ENCODE results near the gene MARCHF6.
"Not testable (repeated sequence)": the region's sequence is repeated elsewhere in the genome, so short reads cannot be mapped to it uniquely, and the experiment has no call there.

Gene MARCHF6, protein sequence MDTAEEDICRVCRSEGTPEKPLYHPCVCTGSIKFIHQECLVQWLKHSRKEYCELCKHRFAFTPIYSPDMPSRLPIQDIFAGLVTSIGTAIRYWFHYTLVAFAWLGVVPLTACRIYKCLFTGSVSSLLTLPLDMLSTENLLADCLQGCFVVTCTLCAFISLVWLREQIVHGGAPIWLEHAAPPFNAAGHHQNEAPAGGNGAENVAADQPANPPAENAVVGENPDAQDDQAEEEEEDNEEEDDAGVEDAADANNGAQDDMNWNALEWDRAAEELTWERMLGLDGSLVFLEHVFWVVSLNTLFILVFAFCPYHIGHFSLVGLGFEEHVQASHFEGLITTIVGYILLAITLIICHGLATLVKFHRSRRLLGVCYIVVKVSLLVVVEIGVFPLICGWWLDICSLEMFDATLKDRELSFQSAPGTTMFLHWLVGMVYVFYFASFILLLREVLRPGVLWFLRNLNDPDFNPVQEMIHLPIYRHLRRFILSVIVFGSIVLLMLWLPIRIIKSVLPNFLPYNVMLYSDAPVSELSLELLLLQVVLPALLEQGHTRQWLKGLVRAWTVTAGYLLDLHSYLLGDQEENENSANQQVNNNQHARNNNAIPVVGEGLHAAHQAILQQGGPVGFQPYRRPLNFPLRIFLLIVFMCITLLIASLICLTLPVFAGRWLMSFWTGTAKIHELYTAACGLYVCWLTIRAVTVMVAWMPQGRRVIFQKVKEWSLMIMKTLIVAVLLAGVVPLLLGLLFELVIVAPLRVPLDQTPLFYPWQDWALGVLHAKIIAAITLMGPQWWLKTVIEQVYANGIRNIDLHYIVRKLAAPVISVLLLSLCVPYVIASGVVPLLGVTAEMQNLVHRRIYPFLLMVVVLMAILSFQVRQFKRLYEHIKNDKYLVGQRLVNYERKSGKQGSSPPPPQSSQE

DNA sequence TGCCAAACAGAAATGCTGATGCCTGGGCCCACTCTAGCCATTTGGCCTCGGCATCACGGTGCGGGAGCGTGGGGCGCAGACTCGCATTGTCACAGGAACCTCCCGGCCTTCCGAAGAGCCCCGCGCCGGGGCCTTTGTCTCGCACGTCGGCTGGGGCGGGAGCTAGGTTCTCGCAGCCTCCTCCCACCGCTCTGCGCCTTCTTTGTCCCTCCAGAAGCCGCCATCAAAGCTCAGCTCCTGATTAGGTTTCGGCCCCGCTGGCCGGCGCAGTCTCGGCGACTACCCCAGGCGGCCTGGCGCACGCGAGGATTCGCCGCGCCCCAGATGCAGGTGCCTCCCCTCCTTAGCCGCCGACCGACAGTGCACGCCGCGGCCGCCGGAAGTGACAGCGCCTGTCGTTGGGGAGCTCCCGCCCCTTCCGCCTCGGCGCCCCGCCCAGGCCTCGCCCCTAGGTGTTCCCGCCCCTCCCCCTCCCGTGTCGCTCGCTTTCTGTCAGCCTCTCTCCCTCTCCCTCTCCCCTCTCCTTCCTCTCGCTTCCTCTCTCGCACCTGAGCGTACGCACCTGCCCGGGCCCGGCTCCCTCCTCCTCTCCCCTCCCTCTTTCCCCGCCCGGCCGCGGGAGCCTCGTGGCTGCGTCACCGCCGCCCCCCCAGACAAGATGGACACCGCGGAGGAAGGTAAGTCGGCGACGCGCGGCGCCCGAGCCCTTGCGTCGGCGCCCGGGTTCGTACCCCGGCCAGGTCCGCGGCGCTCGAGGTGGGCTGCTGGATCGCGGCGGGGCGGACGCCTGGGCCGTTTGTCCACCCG lies at the start of gene MARCHF6:
TSS of gene MARCHF6 (plus strand) at position 455 of the 807 bp plus-strand sequence. CDS start at position 659, 204 bp downstream.
- peak; percentile 98 for DNase-seq
- ATAC-seq = peak; percentile 91

DNA sequence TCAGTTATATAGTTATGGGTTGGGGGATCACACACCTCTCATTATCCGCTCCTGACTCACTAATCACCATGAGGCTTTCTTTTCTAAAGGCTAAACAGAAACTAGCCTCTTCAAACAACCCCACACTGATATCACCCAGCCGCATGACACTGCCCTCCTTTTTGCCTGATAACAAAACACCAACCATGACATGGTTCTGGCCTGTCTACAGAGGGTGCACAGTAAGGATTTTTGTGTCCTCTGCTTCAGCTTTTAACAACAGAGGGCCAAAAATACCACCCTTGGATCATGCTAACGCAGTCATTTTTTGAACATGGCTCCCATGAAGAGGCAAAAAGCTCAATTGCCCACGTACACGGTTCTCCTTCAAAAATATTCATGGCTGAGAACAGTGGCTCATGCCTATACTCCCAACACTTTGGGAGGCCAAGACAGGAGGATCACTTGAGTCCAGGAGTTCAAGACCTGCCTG lies 49.8 kb upstream of the MARCHF6 start:
- ATAC-seq (no peak), DNase-seq (no peak)

DNA sequence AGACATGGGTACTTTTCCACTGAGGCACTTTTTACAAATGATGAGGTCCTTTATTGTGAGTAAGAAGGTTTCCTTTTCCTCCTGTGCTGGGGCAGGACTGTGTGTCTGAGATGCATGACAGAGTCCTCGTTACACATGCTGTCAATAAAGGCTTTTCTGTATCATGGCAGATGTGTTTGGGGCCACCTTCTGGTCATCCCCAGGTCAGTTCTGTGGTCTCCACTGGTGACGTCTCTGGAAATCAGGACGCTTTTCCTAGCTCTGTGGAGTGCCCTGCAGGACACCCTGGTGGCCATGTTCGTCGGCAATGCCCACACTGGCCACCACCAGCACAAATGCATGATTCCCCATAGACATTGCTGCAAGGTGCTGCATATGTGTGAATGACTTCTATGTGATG lies 48.6 kb upstream of the MARCHF6 start:
- ATAC-seq (no peak), DNase-seq (no peak)

DNA sequence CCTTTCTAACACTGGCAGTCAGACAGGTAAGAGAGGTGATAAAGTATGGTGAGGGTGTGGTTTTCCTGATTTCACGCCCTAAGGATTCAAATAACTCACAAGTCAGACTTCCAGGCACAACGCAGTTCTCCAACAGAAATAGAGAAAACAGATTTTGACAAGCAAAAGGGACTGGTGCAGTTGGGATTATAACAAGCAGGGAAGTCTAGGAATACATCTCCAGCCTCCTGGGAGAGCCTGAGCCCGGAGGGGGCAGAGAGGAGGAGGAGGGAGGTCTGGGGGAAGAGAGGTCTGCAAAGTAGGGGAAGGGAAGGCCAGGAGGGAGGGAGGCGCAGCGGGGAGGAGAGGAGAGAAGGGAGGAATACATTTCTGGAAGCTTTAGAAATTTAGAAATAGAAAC lies 47.4 kb upstream of the MARCHF6 start:
- no peak for ATAC-seq
- no peak for DNase-seq

DNA sequence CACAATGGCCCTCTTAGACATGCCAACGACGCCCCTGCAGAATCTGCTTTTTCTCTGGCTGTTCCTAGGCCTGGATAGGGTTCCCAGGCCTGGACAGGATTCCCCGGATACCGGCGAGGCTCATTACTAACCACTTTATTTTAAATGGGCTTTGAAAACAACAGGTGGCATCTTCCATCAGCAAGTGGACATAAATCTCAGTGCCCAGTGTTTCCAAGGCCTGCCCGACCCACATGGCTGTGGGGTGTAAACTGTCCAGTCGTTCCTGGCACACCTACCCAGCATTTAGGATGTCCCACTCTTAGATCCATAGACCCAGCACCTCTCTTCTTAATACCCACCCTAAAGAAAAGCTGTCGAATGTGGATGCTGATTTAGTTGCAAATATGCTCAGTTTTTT lies 46.7 kb upstream of the MARCHF6 start:
- ATAC-seq (no peak), DNase-seq (no peak)

DNA sequence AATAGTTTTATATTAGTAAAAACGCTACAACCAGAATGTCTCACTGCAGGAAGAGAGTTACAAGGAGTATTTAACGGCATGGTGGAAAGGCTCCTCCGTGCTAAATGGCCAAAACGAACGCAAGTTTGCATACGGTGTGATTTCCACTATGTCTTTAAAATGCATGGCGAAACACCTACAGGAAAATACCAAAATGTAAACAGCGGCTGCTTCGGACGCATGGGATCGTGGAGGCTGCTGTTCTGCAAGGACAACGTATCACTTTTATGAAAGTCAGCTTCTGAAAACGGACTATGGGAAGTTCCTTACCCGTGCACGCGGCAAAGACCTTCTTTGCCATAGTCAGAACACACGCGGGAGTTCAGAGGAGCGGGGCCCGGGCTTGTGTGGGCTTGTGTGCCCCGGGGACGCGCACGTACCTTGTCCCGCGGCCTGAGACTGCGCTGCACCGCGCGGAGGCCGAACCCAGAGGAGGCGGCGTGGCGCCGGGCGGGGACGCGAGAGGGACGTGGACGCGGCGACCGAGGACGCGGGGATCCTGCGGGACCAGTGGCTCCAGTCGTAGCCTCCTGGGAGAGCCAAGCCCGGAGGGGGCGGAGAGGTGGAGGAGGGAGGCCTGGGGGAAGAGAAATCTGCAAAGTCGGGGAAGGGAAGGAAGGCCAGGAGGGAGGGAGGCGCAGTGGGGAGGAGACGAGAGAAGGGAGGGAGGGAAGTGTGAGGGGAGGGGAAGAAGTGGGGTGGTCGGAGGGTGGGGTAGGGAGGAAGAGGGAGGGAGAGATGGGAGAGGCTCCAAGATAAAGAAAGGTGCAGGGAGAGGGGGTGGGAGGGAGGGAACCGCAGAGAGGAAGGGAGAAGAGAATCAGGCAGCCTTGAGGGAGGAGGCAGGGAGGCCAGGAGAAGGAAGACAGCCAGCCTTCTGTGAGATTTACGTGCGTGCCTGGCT lies 46.0 kb upstream of the MARCHF6 start, which contains the start of gene CMBL:
TSS of gene CMBL (minus strand) at position 697 of the 943 bp plus-strand sequence. CDS start 17,140 bp downstream, outside the sequence.
- peak; percentile 37 for DNase-seq
- peak; percentile 78 for ATAC-seq

DNA sequence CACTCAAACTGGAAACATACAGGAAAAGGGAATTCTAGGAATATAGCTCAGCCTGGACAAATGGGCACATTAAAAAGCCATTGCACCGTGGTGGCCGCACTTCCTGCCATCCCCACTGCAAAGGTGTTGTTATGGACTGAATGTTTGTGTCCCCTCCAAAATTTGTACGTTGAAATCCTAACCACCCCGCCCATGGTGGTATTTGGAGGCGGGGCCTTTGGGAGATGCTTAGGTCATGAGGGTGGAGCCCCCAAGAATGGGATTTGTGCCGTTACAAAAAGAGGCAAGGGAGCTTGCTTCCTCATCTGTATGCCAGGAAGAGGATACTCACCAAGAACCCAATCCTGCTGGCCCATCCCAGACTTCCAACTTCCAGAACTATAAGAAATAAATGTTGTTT lies 44.7 kb upstream of the MARCHF6 start:
- ATAC-seq = no peak

DNA sequence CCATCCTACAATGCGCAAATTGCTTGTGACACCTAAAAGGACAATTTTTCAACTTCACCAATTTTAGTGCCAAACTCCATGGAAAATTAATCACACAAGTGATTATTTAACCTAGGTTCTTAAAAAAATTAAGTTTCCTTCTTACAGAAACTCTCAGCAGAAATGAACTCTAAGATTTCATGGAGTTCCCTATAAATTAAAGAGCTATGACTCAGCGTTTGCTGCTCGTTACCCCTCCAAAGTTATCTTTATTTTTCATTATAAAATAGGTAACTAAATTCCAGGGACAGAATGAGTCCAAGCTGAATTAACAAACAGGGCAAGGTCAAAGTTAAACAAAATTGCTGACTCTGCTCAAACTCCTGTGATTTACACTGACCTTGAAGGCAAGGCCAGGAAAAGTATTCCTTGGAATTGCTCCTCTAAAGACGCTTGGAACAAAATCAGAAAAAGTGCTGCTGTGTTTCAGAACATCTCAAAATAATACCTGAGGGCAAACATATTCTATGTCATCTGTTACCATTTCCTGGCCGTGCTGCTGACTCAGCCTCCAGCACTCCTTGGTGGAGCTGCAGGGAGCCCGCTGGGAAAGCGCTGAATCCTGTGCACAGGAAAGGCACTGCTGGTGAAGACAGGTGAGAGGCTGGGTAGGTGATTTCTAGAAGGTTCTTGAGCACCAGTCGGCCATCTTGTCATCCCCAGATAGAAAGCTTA lies 43.3 kb upstream of the MARCHF6 start:
- ATAC-seq = no peak
- no peak for DNase-seq

More for the DNA sequence above, 44.7 kb upstream of the MARCHF6 start:
- DNase-seq = no peak

DNA sequence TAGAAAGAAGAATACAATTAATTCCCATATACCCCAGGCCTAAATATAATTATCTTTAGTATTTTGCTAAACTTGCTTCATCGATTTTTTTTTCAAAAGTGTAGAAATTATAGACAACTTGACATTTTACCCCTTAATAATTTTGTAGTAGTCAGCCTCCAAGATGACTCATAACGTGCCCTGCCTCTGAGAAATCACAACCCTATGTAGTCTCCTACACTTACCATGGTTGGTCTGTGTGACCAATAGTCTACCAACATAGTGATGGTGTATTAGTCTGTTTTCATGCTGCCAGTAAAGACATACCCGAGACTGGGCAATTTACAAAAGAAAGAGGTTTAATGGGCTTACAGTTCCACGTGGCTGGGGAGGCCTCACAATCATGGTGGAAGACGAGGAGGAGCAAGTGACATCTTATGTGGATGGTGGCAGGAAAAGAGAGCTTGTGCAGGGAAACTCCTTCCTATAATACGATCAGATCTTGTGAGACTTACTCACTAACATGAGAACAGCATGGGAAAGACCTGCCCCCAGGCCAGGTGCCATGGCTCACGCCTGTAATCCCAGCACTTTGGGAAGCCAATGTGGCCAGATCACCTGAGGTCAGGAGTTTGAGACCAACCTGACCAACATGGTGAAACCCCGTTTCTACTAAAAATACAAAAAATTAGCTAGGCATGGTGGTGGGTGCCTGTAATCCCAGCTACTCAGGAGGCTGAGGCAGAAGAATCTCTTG lies 42.5 kb upstream of the MARCHF6 start:
- peak; percentile 60 for ATAC-seq
- not testable (repeated sequence) for DNase-seq

DNA sequence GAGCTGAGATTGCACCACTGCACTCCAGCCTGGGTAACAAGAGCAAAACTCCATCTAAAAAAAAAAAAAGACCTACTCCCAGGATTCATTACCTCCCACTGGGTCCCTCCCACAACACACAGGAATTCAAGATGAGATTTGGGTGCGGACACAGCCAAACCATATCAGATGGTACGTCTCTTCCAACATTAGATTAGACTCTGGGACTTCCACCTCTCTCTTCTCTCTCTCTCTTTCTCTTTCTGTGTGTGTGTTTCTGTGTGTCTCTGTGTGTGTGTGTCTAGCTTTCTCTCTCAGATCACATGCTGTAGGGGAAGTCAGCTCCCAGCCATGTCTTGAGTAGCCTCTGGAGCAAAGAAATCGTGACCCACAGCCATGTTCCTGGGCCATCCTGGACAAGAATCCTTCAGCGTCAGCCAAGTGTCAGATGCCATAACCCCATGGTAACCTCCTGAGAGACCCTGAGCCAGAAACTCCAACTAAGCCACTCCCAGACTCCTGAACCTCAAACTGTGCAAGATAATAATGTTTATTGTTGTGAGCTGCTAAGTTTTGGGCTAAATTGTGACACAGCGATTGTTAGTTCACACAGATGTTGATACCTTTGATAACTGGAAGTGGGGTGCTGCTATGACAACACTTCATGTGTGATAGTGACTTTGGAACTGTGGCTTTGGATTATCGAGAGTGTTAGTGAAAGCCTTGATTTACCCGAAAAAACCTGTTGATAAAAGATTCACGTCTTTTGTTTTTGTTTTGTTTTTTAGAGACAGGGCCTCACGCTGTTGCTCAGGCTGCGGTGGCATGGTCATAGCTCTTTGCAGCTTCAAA lies 41.7 kb upstream of the MARCHF6 start:
- no peak for DNase-seq

DNA sequence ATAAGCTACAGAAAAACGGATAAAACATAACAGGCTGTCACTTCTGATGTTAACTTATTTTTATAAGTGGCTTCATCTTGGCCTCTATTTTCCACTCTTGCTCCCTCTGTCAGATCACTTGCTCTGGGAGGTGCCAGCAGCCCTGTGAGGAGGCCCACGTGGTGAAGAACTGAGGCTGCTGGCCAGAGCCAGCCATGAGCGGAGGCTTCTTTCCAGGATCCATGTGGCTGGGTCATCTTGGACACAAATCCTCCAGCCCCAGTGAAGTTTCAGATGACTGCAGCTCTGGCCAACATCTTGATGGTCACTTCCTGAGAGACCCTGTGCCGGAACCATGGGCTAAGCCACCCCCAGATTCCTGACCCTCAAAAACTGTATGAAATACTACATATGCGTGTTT lies 38.3 kb upstream of the MARCHF6 start:
- no peak for ATAC-seq
- no peak for DNase-seq

More for the DNA sequence above, 41.7 kb upstream of the MARCHF6 start:
- ATAC-seq = no peak

DNA sequence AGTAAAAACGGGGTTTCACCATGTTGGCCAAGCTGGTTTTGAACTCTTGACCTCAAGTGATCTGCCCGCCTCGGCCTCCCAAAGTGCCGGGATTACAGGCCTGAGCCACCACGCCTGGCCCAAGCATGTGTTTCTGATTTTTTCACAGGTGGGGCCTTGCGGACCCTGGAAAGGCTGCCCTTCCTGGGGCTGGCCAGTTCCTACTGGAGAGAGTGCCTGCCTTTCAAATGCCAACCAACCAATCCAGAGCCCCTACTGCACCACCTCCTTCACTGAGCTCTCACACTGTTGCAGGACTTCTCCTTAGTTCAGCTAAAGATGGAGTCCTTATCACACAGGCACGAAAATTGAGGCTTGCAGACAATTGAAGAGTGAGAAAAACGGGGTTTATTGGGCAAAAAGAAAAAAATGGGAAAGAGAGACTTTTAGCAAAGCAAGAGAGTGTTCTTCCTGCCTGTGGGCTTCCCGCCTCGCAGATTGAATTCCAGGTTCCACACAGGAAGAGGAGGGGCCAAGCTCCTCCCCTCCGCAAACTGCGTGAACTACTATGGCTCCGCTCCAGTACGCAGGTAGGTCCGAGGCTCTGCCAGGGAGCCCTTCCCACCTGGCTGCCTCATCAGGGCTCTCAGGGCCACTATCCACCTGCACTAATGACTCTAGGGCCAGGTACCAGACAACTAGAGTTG lies 37.5 kb upstream of the MARCHF6 start:
- ATAC-seq (no peak), DNase-seq (no peak)

DNA sequence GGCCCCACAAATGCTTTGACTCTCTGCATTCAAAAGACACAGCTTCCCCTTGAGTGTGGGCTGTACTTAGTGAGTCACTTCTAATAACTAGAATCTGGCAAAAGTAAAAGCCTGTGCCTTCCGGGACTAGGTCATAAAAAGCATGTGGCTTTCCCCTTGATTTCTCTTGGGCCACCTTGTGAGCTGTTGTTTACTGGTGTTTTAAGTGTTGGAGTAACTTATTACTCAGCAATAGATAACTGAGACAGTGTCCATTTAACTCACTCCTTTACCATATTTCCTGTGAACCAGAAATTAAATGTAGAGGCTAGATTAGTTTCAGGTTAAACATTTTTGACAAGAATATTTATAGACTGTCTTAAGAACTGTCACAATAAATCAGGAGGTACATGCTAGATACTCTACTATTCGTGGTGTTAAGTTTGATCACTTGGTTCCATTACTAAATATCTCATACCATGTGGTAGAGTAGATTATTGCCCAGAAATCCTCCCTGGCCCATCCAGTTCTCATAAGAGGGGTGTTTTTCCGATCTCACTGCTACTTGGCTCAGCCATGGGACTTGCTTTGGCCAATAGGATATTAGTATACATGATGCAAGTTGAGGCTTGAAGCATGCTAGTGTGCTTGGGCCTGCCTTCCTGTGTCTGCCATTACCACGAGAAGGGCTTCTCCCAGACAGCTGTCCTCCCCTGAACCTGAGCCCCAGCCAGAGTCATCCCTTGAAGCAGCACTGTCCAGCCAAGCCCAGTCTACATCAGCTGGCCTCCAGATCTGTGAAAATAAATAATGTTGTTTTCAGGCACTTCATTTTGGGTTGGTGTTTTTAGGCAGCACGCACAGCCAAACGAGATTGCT lies 35.4 kb upstream of the MARCHF6 start:
- DNase-seq = no peak
- ATAC-seq = peak; percentile 55

DNA sequence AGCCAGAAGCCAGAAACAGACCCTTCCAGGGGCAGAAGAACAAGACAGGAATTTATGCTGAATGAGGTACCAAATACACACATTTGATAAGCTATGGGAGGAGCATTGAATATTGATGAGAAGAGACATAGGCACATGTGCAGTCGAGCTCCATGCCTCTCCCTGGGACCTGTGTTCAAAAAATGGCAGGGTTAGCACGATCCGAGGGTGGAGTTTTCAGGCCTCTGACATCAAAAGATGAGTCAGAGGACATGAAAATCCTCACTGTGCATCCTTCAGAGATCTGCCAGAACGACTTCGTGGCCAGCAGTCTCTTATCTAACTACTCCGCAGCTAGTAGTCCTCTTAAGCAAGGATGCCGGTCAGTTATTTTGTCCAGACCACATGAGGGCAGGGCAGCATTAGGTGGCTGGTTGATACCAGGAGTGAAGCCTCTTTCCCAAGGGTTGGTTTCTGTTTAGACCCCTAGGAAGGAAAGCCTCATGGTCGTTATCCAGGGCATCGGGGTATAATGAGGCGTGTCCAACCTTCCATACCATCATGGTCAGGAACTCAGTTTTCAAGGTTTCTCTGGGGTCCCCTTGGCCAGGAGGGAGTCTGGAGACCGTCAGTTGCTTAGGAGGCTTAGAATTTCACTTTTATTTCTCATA lies 34.2 kb upstream of the MARCHF6 start:
- no peak for DNase-seq
- ATAC-seq = no peak

DNA sequence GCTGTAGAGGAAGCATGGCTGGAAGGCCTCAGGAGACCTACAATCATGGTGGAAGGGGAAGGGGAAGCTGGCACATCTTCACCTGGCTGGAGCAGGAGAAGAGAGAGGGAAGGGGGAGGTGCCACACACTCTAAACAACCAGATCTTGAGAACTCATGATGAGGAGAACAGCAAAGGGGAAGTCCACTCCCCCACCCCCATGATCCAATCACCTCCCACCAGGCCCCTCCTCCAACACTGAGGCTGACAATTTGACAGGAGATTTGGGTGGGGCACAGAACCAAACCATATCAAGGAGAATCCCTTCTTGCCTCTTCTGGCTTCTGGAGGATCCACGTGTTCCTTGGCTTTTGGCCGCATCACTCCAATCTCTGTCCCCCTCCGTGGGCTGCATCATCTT lies 32.7 kb upstream of the MARCHF6 start:
- DNase-seq (no peak), ATAC-seq (no peak)

DNA sequence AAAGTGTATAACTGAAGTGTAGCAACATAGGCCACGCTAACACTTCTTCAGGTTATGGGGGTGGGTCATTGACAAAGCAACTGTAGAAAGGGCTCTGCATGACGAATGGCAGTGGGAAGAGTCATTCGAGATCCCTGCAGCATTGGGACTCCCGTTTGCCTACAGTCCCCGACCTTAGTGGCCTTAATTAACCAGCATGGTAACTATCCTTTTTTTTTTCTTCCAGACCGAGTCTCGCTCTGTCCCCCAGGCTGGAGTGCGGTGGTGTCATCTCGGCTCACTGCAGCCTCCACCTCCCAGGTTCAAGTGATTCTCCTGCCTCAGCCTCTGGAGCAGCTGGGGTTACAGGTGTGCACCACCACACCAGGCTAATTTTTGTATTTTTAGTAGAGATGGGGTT lies 31.6 kb upstream of the MARCHF6 start:
- ATAC-seq (no peak), DNase-seq (no peak)
